Measurements from ENCODE around the gene PCDH9.

DNA sequence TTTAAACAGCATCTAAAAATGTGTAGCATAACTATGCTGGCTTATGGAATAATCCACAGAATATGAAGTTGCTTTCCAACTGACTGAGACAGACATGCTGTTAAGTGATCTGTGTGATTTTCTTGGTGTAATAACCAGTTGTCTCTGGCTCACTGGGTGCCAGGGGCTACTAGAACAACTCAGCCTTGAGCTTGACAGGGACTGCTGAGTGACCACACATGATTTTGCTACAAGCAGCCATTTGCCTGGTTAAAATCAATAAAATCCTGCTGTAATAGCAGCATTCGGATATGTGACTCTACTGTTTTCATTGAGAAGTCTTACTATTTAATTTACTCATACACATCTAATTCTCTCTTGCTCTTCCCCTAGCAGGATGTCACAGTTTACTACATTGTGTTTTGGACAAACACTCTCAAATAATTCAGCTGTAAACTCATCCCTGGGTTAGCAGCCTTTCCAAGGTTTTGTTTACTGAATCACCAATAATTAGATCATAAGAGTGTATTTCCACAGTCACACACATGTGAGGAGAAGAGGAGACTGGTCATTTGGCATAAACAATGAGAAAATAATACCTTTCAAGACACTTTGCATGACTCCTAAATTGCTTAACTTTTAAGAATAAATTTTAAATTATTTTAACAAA, 426.2 kb downstream of the PCDH9 start:
- TF ChIP-seq CTCF (conservative IDR thresholded peaks at IDR 0.05 in 1 of 2, IDR thresholded peaks at IDR 0.05 in 1 of 2; ENCODE audit: extremely low read depth in 1 of 2, insufficient read depth in 1 of 2, low read depth in 1 of 2, low read length in 2 of 2) (no peak), EZH2 (IDR thresholded peaks at IDR 0.05; ENCODE audit: borderline replicate concordance, low read length) (no peak)

Measured in mammary epithelial cell (primary cell).